Mesenchymal stem cell (in vitro differentiated cells and primary cell): ENCODE results near the gene TIAM2.
A peak's percentile ranks its signal among the peaks of the same experiment; 100 is the strongest.

Source experiments
- DNase-seq: peaks from one replicate; pipeline ENCODE4 v3.0.0-alpha.2; 2013
- H2AFZ ChIP-seq: one replicate; pipeline ENCODE4 v1.6.1; 2013; ENCODE audit warnings: low read depth, mild to moderate bottlenecking, control low read depth, inconsistent platforms, low read length, moderate library complexity
- H2AK5ac ChIP-seq: 2 replicates; pipeline ENCODE4 v1.6.1; 2013; ENCODE audit warnings: low read length, moderate library complexity, mild to moderate bottlenecking, inconsistent platforms; ENCODE audit not compliant: severe bottlenecking
- H2BK120ac ChIP-seq: one replicate; pipeline ENCODE4 v1.6.1; 2013; ENCODE audit warnings: low read depth, mild to moderate bottlenecking, inconsistent platforms, low read length, moderate library complexity
- H2BK12ac ChIP-seq, 2 experiments: one replicate each; pipeline ENCODE4 v1.6.1; 2013; ENCODE audit warnings: inconsistent platforms in 2 of 2, low read length in 2 of 2, mild to moderate bottlenecking in 2 of 2, moderate library complexity in 2 of 2, control low read depth in 1 of 2
- H2BK15ac ChIP-seq: one replicate; pipeline ENCODE4 v1.6.1; 2013; ENCODE audit warnings: mild to moderate bottlenecking, low read depth, inconsistent platforms; ENCODE audit not compliant: poor library complexity, severe bottlenecking
- H2BK5ac ChIP-seq: 2 replicates; pipeline ENCODE4 v1.6.1; 2013; ENCODE audit warnings: low read depth, mild to moderate bottlenecking, low read length, control low read depth, inconsistent platforms; ENCODE audit not compliant: poor library complexity, severe bottlenecking
- H3K14ac ChIP-seq, 2 experiments: one replicate each; pipeline ENCODE4 v1.6.1; 2013; ENCODE audit warnings: inconsistent platforms in 2 of 2, low read length in 2 of 2, control low read depth in 1 of 2, mild to moderate bottlenecking in 1 of 2, moderate library complexity in 1 of 2
- H3K18ac ChIP-seq, 2 experiments: one replicate each; pipeline ENCODE4 v1.6.1; 2013; ENCODE audit warnings: inconsistent platforms in 2 of 2, low read length in 2 of 2, control low read depth in 1 of 2, low read depth in 1 of 2, mild to moderate bottlenecking in 1 of 2
- H3K23ac ChIP-seq, 2 experiments: one replicate each; pipeline ENCODE4 v1.6.1; 2013; ENCODE audit warnings: inconsistent platforms in 2 of 2, low read length in 2 of 2, mild to moderate bottlenecking in 2 of 2, moderate library complexity in 2 of 2, control low read depth in 1 of 2
- H3K27ac ChIP-seq: 2 replicates; pipeline ENCODE4 v1.5.1; 2013; ENCODE audit warnings: mild to moderate bottlenecking, moderate library complexity, low read length, control low read depth, inconsistent platforms; ENCODE audit not compliant: poor library complexity, severe bottlenecking
- H3K27me3 ChIP-seq, 2 experiments: 2 replicates each; pipeline versions ENCODE4 v1.6.1 to v1.7.0; 2013; ENCODE audit warnings: low read length in 2 of 2, mild to moderate bottlenecking in 2 of 2, moderate library complexity in 2 of 2, control low read depth in 1 of 2, inconsistent platforms in 1 of 2; ENCODE audit not compliant: control insufficient read depth in 1 of 2, insufficient read depth in 1 of 2
- H3K36me3 ChIP-seq, 2 experiments: 2 replicates each; pipeline versions ENCODE4 v1.6.1 to v1.7.0; 2013; ENCODE audit warnings: low read length in 2 of 2, control low read depth in 1 of 2, inconsistent platforms in 1 of 2, low read depth in 1 of 2, mild to moderate bottlenecking in 1 of 2; ENCODE audit not compliant: insufficient read depth in 2 of 2, control insufficient read depth in 1 of 2
- H3K4ac ChIP-seq, 2 experiments: one replicate each; pipeline ENCODE4 v1.6.1; 2013; ENCODE audit warnings: inconsistent platforms in 2 of 2, low read length in 2 of 2, mild to moderate bottlenecking in 2 of 2, moderate library complexity in 2 of 2, control low read depth in 1 of 2, low read depth in 1 of 2
- H3K4me1 ChIP-seq: 2 replicates; pipeline ENCODE4 v1.6.1; 2013; ENCODE audit warnings: low read depth, low read length, control low read depth; ENCODE audit not compliant: control insufficient read depth, insufficient read depth
- H3K4me2 ChIP-seq: 2 replicates; pipeline ENCODE4 v1.6.1; 2013; ENCODE audit warnings: low read length, mild to moderate bottlenecking, inconsistent platforms; ENCODE audit not compliant: poor library complexity, severe bottlenecking
- H3K4me3 ChIP-seq, 2 experiments: 2 replicates each; pipeline versions ENCODE4 v1.5.1 to v1.7.0; 2013; ENCODE audit warnings: low read length in 2 of 2, mild to moderate bottlenecking in 2 of 2, control low read depth in 1 of 2, low read depth in 1 of 2; ENCODE audit not compliant: insufficient read depth in 1 of 2
- H3K79me1 ChIP-seq: replicated peaks from 2 replicates; pipeline ENCODE4 v1.6.1; 2013; ENCODE audit warnings: mild to moderate bottlenecking, control low read depth, low read length, inconsistent platforms; ENCODE audit not compliant: poor library complexity, severe bottlenecking
- H3K9ac ChIP-seq: 2 replicates; pipeline ENCODE4 v1.7.0; 2013; ENCODE audit warnings: mild to moderate bottlenecking, low read length, moderate library complexity
- H3K9me3 ChIP-seq: 2 replicates; pipeline ENCODE4 v1.7.0; 2013; ENCODE audit warnings: mild to moderate bottlenecking, low read length; ENCODE audit not compliant: control insufficient read depth
- H4K8ac ChIP-seq: one replicate; pipeline ENCODE4 v1.6.1; 2013; ENCODE audit warnings: inconsistent platforms, mild to moderate bottlenecking, low read length, moderate library complexity
- H4K91ac ChIP-seq: one replicate; pipeline ENCODE4 v1.6.1; 2013; ENCODE audit warnings: mild to moderate bottlenecking, low read length, inconsistent platforms
- WGBS: methylation state at CpG from one replicate; pipeline ENCODE4 v1.1.7; 2013; ENCODE audit warnings: mixed read lengths; 5-methylcytosine and 5-hydroxymethylcytosine counted together

The TIAM2 gene

DNA sequence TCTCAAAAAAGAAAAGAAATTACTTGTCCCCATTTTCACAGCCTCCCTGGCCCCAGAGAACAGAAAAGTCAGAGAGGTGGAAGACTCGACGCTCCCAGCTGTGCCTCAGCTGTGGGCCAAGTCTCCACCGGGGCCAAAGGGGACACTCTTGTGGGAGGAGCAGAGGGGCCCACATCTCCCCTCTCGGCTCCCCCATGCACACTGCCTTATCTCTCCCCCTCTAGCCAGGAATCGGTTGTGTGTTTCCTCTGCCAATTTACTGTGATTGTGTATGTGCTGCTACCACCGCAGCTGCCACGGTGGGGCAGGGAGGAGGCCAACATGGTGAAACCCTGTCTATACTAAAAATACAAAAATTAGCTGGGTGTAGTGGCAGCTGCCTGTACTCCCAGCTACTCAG lies 8.4 kb downstream of the TIAM2 start:
- H2AFZ ChIP-seq, result no peak overlapping the region
- no peak overlapping the region for H3K14ac ChIP-seq
- H2BK15ac ChIP-seq, result no peak overlapping the region
- no peak overlapping the region for H3K27ac ChIP-seq
- peaks cover 6% of the 10 kb centered on the region for H3K4me1 ChIP-seq
- H2BK120ac ChIP-seq, result no peak overlapping the region
- no peaks in the 10 kb centered on the region for H3K79me1 ChIP-seq
- no peak overlapping the region for H2AK5ac ChIP-seq
- 83% methylated on average over 5 of the region's 7 CpGs for WGBS
- H2BK12ac ChIP-seq, result no peak overlapping the region
- H3K9ac ChIP-seq, result no peak overlapping the region
- H3K4me3 ChIP-seq, result no peak overlapping the region
- H2BK5ac ChIP-seq, result no peak overlapping the region
- DNase-seq, result no peak
- H3K4ac ChIP-seq, result no peak overlapping the region
- H3K36me3 ChIP-seq, result no peaks in the 10 kb centered on the region
- H3K18ac ChIP-seq, result no peak overlapping the region
- H3K27me3 ChIP-seq, result no peaks in the 10 kb centered on the region
- no peak overlapping the region for H3K4me2 ChIP-seq
- H4K8ac ChIP-seq, result peak overlapping the region; percentile 24
- H4K91ac ChIP-seq, result no peak overlapping the region
- H3K23ac ChIP-seq, result no peak overlapping the region
- no peaks in the 10 kb centered on the region for H3K9me3 ChIP-seq

DNA sequence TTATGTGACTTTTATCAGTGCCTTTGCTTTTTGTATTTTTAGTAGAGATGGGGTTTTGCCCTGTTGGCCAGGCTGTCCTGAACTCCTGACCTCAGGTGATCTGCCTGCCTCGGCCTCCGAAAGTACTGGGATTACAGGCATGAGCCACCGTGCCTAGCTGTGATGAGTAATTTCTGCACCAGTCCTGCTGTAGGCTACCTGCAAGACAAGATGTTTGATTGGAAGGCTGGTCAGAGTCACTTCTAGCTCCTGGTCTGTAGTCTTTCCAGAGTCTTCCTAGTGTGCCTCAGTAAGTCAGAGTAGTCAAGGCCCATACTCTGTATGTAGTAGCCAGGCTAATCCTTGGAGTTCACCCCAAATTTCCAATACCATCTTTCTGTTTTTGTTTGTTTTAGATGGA lies 8.9 kb downstream of the TIAM2 start:
- H3K4me3 ChIP-seq, result no peak overlapping the region
- H3K9ac ChIP-seq, result no peak overlapping the region
- H3K36me3 ChIP-seq, result no peaks in the 10 kb centered on the region
- H3K4me1 ChIP-seq, result peaks cover 6% of the 10 kb centered on the region
- no peak overlapping the region for H2AFZ ChIP-seq
- H3K9me3 ChIP-seq, result no peaks in the 10 kb centered on the region
- H3K27ac ChIP-seq, result no peak overlapping the region
- WGBS, result 83% methylated on average over 3 of the region's 3 CpGs
- H2AK5ac ChIP-seq, result no peak overlapping the region
- H3K79me1 ChIP-seq, result no peaks in the 10 kb centered on the region
- no peak overlapping the region for H3K14ac ChIP-seq
- no peaks in the 10 kb centered on the region for H3K27me3 ChIP-seq
- no peak overlapping the region for H2BK5ac ChIP-seq
- no peak overlapping the region for H2BK15ac ChIP-seq
- H3K23ac ChIP-seq, result no peak overlapping the region
- DNase-seq, result no peak
- H2BK120ac ChIP-seq, result no peak overlapping the region
- H3K4ac ChIP-seq, result no peak overlapping the region
- no peak overlapping the region for H3K4me2 ChIP-seq
- H2BK12ac ChIP-seq, result no peak overlapping the region
- H4K8ac ChIP-seq, result no peak overlapping the region
- no peak overlapping the region for H4K91ac ChIP-seq
- no peak overlapping the region for H3K18ac ChIP-seq

DNA sequence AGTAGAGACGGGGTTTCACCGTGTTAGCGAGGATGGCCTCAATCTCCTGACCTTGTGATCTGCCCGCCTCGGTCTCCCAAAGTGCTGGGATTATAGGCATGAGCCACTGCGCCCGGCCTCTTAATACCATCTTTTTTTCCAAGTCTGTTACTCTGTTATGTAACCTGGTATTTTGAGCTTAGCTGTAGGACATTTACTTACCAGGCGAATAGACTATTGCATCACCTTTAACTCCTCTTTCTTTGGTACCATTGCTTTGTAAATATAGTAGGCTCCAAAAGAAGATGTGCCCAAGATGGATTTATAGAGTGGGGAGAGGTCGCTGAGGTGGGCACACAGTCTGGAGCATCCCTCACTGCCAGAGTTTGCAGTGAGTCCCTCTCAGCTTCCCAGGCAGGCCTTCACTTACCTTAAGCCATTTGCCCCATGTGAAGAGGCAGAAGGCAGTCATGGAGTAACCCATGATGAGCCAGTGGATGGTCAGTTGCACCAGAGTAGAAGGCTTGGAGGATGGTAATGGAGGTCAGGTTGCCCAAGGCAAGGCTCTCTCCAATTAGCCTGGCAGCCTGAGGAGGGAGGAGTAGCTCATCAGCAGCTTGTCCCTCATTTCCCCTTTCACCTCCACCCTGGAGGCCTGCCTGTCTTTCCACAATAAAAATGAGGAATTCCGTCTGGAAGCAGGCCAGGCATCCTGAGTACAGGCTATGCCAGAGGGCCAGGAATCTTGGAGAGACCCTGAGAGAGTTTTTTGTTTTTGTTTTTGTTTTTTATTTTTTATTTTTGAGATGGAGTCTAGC lies 9.7 kb downstream of the TIAM2 start:
- Histone ChIP-seq H3K18ac (no peak overlapping the region), H3K23ac (no peak overlapping the region), H2BK15ac (no peak overlapping the region), H4K91ac (no peak overlapping the region), H2AK5ac (no peak overlapping the region), H3K9me3 (no peaks in the 10 kb centered on the region), H3K4me2 (no peak overlapping the region), H4K8ac (no peak overlapping the region), H3K9ac (no peak overlapping the region), H3K4me3 (no peak overlapping the region), H3K14ac (no peak overlapping the region), H2BK5ac (no peak overlapping the region), H3K27me3 (no peaks in the 10 kb centered on the region), H3K36me3 (no peaks in the 10 kb centered on the region), H2BK12ac (no peak overlapping the region), H3K4me1 (peaks cover 6% of the 10 kb centered on the region), H2AFZ (no peak overlapping the region), H3K4ac (no peak overlapping the region), H2BK120ac (no peak overlapping the region), H3K79me1 (no peaks in the 10 kb centered on the region), H3K27ac (no peak overlapping the region)
- DNase-seq, result no peak
- WGBS, result 93% methylated on average over 6 of the region's 10 CpGs

DNA sequence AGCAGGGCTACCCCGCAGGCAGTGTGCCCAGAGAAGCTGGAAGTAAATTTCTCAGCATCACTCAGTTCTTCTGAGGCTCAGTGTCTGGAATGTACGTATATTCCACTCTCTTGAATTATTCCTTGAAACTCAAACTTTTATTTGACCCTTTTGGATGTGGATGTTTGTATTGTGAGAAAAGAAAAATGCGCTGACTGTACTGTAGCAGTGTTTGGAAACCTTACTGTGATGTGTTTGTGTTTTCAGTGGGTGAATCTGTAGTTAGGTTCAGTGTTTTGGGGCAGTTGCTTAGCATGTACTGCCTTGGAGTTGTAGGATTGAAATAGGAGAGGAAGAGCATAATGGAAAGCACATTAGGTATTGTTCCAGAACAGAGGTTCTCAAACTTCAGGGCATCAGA lies 13.5 kb downstream of the TIAM2 start:
- Histone ChIP-seq H3K4ac (no peak overlapping the region), H3K4me3 (no peak overlapping the region), H3K9me3 (no peaks in the 10 kb centered on the region), H2BK120ac (no peak overlapping the region), H3K36me3 (no peaks in the 10 kb centered on the region), H4K8ac (no peak overlapping the region), H2AK5ac (no peak overlapping the region), H3K23ac (no peak overlapping the region), H3K14ac (no peak overlapping the region), H2AFZ (no peak overlapping the region), H2BK5ac (no peak overlapping the region), H2BK12ac (no peak overlapping the region), H3K79me1 (no peaks in the 10 kb centered on the region), H3K27ac (no peak overlapping the region), H3K18ac (no peak overlapping the region), H3K9ac (no peak overlapping the region), H3K27me3 (no peaks in the 10 kb centered on the region), H3K4me1 (peaks cover 2% of the 10 kb centered on the region), H4K91ac (no peak overlapping the region), H3K4me2 (no peak overlapping the region), H2BK15ac (no peak overlapping the region)
- 93% methylated on average over 3 of the region's 3 CpGs for WGBS
- DNase-seq, result no peak
